Measurements from ENCODE around the gene DYRK2.

DYRK2 gene

DNA sequence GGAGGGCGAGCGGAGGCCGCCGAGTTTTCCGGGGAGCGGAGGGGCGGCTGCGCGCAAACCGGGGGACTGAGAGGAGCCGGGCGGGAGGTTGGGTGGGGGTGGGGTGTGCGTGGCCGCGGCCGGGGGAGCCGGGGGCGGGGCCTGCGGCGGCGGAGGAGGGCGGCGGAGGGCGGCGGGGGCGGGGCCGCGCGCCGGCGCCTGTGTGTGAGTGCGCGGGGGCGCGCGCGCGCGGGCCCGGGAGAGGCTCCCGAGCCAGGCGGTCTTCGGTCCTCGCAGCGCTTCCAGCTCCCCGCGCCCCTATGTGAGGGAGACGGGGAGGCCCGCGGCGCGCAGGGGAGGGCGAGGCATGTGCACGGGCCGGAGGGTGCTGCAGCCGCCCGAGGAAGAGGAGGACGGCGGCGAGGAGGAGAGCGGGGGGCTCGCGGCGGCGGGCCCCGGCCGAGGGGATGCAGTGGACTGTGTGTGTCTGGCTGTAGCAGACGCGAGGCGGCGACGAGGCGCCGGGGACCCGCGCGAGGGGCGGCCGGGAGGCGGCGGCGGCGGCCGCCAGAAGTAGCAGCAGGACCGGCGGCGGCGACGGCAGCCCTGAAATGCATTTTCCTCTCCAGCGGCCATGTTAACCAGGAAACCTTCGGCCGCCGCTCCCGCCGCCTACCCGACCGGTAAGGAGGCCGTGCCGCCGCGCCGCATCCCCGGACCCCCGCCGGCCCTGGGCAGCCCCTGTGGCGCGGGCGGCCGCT lies at the start of gene DYRK2:
Gene DYRK2, plus strand, starts transcription at position 225 of the 740 bp plus-strand sequence. Its CDS starts 389 bp downstream, at position 614.
- DNase-seq: peak; percentile 78

DNA sequence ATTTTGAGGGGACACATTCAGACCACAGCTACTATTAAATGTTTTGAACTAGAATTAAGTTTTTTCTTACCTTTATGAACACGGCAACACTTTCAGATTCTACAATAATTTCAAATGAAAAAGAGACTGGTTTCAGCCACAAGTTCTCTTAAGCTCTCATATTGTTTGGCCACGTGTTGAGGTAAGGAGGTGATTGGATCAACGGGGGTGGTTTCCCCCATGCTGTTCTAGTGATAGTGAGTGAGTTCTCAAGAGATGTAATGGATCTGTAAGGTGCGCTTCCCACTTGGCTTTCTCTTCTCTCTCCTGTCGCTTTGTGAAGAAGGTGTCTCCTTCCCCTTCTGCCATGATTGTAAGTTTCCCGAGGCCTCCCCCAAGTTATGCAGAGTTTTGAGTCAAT lies 48.9 kb upstream of the DYRK2 start:
- no peak for DNase-seq

DNA sequence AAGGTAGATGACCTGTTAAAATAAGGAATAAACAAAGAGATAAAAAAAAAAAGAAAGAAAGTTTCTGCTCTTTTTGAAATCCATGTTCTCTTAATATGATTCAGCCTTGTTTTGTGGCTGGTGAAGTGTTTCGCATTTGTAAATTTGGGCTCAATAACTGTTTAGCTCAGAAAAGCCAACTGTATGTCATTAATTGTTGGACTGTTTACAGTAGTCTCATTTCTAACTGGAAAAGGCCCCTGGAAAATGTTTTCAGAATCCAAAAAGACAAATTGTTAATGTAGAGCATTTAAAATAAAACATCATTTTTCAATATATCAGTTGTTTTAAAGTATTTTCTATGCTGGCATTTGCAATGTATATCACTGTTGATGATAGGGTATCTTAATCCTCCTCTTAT lies 47.4 kb upstream of the DYRK2 start:
- DNase-seq: no peak

DNA sequence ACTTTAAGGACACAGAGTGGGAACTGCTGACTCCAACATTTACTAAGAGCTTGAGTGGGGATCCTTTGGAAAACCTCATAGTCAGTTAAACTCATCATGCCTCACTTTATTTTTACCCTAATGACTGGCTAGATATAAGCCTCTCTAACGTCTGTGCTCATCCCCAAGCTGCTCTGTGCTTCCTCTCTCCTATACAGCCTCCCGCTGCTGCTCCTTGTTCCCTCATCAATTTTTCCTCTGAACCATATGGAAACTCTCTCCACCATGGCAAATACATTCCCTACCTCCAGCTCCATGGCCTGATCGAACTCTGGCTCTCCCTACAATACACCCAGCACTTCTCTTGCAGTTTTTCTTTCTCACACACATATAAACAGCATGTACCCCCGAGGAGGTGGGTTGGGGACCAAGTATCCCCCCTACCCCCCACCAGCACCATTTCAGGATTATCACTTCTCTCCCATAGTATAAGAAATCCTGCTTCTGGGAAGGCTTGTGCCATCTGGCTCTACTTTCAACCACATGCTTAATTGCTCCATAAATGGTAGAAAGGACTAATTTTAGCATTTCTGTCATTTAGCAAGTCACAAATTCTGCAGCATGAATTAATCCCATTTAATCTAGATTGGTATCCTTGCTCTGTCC lies 39.2 kb upstream of the DYRK2 start:
- DNase-seq: no peak

DNA sequence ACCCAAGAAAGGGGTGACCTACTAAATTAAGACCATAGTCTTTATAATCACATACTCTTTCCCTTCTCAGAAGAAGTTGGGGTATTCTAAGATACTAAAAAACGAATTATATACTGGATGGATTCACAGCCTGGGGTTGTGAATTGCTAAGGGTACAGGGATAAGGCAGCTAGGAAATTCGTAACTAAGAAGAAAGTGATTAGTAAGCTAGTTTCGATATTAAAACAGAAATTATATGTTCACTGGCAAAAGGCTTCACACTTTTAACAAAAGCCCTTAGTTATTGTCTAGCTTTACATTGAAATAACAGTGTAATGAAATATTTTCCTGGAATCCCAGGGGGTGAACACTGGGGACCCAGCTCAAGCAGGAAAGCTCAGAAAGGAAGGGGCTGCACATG lies 35.5 kb upstream of the DYRK2 start:
- no peak for DNase-seq

DNA sequence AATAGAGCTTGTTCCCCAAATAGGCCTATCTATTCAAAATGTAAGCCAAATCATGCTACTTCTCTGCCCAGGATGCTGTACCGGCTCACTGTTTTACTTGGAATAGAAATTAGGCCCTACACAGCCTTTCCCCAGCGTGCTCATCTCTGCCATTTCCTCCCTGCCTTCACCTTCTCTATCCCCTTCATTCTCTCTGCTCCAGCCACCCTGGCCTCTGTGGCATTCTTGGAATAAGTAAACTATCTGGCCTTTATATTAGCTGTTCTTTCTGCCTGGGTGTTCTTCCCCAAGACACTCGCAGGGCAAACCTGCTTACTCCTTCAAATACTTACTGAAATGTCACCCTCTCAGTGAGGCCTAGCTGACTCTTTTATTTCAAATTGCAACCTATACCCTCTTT lies 30.9 kb upstream of the DYRK2 start:
- no peak for DNase-seq

DNA sequence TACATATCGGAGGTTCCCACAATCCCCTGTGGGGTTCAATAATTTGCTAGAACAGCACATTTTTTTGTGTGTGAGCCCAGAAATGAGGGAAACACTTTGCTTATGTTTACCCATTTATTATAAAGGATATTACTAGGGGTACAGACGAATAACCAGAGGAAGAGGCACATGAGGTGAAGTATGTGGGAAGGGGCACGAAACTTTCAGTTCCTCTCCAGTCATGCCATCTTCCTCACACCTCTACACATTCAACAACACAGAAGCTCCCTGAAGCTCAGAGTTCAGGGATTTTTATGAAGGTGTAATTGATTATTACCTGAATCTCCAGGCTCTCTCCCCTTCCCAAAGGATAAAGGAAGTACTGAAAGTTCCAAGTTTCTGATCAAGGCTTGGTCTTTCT lies 30.2 kb upstream of the DYRK2 start:
- DNase-seq: no peak

DNA sequence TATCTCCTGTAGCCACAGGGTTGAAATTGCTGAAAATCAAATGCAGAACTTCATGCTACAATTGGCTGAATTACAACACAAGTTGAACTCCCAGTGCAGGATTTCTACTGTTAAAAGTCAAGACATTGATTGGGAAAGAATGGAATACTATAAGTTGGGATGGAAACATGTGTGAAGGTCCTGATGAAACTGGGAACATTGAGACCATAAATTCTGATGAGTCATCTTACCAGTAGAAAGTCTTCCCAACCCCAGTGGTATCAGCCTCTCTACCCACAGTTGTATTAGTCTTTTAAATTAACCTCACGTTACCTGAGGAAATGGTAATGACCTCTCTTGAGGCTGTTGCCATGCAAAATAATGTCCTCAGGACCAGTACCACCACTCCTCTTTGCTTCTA lies 27.4 kb upstream of the DYRK2 start:
- DNase-seq: no peak

DNA sequence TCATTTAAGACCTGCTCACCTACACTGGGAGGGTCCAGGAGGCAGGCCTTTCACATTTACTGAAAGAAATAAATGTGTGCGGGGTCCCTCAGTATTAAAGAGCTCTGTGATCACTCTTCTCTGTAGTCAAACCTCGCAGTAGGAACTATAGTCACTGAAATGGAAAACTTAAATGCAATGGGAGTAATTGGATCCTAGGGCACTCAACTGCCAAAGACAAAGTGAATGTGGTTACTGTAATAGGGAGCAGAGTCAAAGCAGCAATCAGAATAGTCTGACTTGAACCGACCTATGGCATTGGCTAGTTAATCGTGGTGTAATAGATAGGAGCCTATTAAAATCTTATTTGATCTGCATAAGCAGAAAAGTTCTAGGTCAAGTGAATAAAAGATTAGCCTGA lies 26.6 kb upstream of the DYRK2 start:
- no peak for DNase-seq

DNA sequence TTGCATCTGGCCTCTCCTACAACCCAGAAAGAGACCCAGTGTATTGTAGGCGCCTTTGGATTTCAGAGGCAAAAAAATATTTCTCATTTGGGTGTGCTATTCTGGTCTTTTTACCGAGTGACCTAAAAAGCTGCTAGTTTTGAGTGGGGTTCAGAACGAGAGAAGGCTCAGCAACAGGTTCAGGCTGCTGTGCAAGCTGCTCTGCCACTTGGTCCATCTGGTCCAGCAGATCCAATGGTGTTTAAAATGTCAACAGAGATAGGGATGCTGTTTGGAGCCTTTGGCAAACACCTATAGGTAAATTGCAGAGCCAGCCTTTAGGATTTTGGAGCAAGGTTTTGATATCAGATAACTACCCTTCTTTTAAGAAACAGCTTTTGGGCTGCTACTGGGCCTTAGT lies 25.3 kb upstream of the DYRK2 start:
- DNase-seq: no peak

DNA sequence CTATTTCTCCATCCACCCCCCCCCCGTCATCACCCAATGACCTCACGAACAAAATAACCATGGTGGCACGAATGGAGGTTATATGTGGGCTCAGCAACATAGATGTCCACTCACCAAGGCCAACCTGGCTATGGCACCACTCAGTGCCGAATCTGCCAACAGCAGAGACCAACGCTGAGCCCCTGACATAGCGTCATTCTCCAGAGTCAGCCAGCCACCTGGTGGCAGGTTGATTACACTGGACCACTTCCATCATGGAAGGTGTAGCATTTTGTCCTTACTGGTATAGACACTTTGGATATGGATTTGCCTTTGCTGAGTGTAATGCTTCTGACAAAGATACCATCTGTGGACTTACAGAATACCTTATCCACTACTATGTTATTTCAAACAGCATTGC lies 24.2 kb upstream of the DYRK2 start:
- DNase-seq: no peak

DNA sequence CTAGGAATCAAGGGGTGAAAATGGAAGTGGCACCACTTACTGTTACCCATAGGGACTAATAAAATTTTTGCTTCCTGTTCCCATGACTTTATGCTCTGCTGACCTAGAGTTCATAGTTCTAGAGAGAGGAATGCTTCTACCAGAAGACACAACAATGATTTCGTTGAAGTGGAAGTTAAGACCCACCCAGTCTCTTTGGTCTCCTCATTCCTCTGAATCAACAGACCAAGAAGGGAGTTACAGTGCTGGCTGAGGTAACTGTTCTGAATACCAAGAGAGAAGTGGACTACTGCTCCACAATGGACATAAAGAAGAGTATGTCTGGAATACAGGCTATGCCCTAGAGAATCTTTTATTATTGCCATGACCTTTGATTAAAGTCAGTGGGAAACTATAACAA lies 23.5 kb upstream of the DYRK2 start:
- DNase-seq: no peak

DNA sequence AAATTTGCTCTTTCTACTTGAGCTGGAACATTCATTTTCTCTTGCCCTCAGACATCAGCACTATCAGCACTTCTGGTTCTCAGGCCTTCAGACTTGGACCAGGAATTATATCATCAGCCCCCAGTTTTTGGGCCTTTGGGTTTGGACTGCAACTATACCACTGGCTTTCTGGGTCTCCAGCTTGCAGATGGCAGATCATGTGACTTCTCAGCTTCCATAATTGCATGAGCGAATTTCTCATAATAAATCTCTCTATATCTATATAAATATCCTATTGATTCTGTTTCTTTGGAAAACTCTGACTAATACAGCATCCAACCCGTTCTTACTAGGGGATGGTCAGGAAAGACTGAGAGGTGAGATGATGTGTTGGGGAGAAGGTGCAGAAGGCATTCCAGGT lies 22.4 kb upstream of the DYRK2 start:
- no peak for DNase-seq

DNA sequence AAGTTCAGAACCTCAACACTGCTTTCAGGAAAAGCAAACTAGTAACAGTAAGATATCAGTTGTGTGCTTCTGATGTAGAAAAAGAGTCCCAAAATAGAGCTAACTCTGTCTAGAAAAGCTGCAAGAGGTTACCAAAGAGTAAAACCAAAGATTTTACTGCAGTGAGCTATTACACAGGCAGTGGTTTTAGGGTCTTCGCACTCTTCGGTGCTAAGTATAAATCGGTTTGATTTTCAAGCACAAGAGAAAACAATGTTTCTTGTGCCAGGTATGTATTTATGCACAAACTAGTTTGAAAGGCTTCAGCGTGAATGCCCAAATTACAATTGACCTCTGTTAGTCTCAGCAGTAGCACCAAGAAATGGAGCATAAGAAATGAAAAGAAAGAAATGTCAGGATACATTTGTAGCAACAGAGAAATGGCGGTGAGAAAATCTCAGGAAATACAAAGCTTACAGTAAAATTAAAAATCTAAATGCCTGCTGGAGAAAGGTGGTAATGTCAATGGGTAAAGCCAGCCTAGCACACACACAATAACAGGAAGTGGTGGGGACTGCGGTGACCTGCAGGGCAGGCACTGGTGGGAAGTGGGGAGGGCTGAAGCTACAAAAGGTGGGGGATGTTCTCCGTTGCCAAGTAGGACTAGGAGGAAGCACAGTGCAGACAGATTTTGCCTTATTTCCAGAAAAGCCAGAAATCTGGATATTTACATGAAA lies 18.0 kb upstream of the DYRK2 start:
- no peak for DNase-seq

DNA sequence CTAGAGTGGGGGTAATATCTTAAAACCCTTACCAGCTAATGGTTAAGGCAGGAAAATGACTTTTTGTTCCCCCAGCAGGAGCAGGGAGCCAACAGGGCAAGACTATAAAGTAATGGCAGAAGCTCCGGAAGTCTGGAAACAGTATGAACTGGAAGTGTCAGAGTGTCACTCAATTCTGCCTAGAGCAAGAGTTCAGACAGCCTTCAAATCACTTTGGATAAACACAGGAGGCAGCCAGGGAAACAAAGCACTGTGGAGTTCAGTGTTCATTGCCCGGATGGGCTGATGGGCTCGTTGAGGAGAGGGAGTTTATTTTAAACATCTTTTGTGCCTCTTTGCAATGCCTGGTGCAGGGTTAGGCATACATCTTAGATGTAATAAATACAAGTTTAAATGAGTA lies 16.5 kb upstream of the DYRK2 start:
- DNase-seq: no peak

DNA sequence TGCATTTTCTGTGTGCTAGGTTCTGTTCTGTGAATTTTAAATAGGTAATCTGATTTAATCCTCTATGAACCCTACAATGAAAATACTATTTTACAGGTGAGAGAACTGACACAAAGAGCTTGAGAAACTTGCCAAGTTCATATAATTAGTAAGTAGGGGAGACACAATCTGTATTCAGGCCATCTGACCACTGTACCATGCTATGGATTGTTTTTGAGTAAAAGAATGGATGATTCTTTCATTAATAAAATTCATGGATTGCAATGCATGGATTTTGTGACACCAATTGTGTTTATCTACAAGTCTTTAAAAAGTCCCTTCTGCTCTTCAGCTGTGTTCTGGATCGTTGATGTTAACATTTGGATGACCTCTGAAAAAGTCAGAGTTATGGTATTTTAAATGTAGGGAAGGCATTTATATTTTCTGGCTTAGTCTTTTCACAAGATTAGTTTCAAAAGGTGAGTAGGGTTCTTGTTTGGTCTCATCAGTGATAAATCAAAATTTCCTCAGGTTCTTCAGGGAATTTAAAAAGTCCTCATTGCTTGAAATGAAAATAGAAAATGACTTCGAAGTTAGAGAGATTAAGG lies 15.4 kb upstream of the DYRK2 start:
- no peak for DNase-seq

DNA sequence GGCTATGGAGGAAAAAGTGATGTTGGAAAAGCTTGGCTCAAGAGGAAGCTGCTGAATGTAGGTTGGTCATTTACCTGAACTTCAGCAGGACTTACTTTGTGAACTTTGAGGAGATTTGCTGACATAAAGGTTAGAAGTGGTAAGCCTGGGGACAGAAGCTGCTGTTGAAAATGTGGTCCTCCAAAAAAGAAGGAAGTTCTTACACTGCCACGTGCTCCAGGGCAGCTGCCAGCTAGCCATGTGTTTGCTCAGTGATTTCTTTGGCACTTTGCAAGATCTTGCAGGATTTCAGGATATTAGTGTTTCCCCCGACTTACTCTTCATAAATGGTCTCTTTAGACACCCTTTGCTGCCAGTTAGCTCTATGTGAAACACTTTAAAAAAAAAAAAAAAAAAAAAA lies 14.8 kb upstream of the DYRK2 start:
- DNase-seq: no peak

DNA sequence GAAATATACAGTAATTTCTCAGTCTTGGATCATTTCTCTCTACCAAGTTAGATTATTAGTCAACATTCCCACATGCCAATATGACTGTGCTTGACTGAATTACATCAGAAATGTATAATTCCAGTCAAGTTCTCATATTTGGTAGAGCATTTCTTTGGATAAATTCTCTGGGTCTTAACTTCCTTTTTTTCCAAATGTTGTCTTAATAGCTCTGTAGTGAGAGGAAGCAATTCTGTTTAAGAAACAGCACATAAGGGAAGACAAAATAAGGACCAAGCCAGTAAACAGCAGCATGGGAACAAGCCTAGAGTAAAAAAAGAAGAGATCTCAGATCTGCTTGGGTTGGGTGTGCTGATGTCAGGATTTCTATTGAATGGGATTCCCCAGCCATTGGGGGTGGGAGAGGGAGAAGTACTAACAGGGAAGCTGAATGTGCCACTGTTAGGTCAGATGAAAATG lies 14.2 kb upstream of the DYRK2 start:
- no peak for DNase-seq

DNA sequence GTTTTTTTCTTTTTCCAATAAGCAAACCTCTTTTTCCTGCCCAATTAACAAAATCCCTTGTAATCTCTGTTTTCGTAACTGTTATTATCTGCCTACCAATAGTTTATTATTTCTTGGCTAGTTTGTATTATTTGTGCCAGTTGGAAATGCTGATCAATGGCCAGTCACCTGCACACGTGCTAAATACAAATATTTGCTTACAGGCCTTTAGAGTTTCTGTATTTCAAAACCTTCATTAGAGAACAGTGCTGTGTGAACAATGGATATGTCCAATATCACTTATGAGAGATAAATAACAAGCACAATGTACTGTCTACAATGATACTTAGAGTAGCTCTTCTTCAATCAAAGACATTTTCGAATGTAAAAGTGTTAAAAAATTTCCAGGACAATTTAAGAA lies 10.8 kb upstream of the DYRK2 start:
- no peak for DNase-seq

DNA sequence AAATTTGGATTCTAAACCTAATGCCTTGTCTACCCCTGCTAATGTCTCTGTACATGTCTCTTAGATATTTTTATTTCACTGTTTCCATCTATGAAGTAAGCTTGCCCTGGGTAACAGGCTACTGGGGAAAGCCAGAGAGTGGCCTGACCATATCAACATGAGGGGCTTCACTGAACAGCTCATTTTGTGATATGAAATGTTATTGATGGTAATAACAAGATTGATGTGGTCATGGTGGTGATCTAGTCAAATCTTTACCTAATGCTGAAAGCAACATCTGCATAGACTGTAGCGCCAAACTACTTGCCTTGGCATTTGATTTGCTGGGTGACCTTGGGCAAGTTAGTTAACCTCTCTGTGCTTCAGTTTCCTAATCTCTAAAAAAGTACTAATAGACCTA lies 9.9 kb upstream of the DYRK2 start:
- no peak for DNase-seq

DNA sequence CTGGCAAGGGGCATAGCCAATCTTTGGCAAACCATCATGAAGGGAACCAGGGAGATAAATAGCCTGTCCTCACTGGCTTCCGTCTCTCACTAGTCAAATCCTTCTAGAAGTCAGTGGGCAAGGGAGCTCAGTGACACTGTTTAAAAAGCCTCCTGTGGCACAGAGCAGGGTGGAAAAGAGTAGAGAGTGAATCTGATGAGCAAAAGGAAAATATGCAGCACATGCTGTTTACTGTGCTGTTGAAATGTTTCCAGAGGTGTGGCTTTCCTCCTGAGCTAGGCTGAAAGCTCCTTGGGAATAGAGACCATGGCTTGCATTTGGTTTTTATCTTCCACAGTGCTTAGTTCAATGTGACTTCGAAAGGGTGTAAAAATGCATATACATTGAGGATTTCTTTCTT lies 7.7 kb upstream of the DYRK2 start:
- no peak for DNase-seq

DNA sequence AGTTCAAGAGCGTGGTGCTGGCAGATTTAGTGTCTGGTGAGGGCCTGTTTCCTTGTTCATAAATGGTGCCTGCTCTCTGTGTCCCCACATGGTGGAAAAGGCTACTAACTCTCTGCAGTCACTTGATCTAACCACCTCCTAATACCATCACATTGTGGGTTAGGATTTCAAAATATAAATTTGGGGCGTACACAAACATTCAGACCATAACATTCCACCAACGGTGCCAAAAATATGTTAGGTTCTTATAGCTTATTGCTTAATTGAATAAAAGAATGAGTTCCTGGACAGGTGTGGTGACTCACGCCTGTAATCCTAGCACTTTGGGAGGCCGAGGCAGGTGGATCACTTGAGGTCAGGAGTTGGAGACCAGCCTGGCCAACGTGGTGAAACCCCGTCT lies 3.4 kb upstream of the DYRK2 start:
- DNase-seq: no peak

DNA sequence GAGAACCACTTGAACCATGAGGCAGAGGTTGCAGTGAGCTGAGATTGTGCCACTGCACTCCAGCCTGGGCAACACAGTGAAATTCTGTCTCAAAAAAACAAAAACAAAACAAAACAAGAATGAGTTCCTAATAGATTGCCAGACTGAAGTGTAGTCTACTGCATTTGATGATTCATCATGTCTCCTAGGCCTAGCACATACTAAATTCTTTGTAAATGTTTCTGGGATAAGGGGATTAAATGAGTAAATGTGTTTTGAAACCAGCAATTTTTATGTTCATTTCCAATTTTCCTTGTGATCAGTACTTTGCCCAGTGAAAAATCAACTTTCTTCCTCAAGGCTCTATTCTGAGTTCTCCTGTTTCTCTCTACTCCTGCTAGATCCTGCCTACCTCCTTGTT lies 2.9 kb upstream of the DYRK2 start:
- DNase-seq: no peak

DNA sequence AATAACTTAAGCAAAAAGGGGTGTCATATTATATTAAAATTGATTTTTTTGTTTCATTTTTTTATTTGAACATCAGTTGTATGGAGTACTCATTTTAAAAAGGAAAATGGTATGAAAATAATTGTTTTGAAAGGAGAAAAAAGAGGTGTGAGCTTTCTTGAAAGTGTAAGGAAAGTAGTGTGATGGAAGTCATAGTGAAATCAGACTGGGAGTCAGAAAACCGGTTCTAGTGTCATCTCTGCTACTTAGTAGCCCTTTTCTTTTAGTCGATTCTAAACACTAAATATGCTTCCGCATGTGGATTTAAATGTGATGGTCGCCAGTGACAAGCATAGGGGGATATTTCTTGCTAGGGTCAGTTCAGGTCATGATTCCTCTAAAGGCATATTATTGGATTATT lies 1.8 kb upstream of the DYRK2 start:
- no peak for DNase-seq
